DOHH2 (cell line): ENCODE measurements around the gene NIN.

Experiments used
- EZH2phosphoT487 ChIP-seq: fragments of 200-600 bp; sonication (generic); IDR thresholded peaks from 2 replicates; pipeline ENCODE4 v1.6.1; 2017; ENCODE audit warnings: borderline replicate concordance, mild to moderate bottlenecking, antibody characterized with exemption, low read length, moderate library complexity, mixed read lengths
- TF ChIP-seq, protein P1 (sequence below): fragments of 200-600 bp; sonication (generic); IDR thresholded peaks from one replicate; pipeline ENCODE4 v1.5.1; 2014; ENCODE audit warnings: antibody characterized with exemption, mild to moderate bottlenecking, low read depth, low read length; ENCODE audit not compliant: poor library complexity, severe bottlenecking

DNA sequence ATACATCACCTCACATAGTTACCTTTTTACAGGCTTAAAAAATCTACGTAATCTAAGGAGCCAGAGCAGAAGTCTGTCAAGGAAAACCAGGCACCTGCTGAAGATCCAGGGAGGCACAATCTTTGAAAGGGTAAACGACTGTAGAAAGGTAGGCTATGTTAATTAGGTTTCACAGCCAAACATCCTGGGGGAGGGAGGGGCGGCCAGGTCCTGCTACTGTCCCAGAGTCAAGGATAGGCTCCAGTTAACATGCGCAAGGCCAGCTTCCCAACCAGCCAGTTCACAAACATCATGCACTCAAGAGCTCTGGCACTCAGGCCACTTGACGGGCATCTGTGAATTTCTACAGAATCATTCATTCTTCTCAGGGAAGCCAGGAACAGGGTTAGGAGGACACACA lies 22.9 kb downstream of the NIN start:
- TF ChIP-seq, protein P1, sequence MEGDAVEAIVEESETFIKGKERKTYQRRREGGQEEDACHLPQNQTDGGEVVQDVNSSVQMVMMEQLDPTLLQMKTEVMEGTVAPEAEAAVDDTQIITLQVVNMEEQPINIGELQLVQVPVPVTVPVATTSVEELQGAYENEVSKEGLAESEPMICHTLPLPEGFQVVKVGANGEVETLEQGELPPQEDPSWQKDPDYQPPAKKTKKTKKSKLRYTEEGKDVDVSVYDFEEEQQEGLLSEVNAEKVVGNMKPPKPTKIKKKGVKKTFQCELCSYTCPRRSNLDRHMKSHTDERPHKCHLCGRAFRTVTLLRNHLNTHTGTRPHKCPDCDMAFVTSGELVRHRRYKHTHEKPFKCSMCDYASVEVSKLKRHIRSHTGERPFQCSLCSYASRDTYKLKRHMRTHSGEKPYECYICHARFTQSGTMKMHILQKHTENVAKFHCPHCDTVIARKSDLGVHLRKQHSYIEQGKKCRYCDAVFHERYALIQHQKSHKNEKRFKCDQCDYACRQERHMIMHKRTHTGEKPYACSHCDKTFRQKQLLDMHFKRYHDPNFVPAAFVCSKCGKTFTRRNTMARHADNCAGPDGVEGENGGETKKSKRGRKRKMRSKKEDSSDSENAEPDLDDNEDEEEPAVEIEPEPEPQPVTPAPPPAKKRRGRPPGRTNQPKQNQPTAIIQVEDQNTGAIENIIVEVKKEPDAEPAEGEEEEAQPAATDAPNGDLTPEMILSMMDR: no peak
- no peak for TF ChIP-seq EZH2phosphoT487
